WTC11 (cell line): ENCODE measurements around the gene TSPAN6.

Experiments
- CTCF ChIP-seq: fragments of 200-600 bp; IDR thresholded peaks from 2 replicates; pipeline ENCODE4 v1.8.0; 2022; ENCODE audit warnings: antibody characterized with exemption
- JUN ChIP-seq: sonication (generic); formaldehyde crosslinking; IDR thresholded peaks from 2 replicates; pipeline ENCODE4 v1.8.0; 2023; ENCODE audit warnings: mild to moderate bottlenecking, missing genetic modification reagents
- NFE2L1 ChIP-seq: sonication (generic); formaldehyde crosslinking; IDR thresholded peaks from 2 replicates; pipeline ENCODE4 v1.8.1; 2023; ENCODE audit warnings: missing genetic modification reagents
- NR3C1 ChIP-seq: sonication (generic); formaldehyde crosslinking; conservative IDR thresholded peaks from 2 replicates; pipeline ENCODE4 v1.8.1; 2023; ENCODE audit warnings: low read depth, mild to moderate bottlenecking, missing genetic modification reagents
- SP1 ChIP-seq: sonication (generic); formaldehyde crosslinking; conservative IDR thresholded peaks from 2 replicates; pipeline ENCODE4 v1.8.1; 2022; ENCODE audit warnings: missing genetic modification reagents
- ZBTB43 ChIP-seq: sonication (generic); formaldehyde crosslinking; IDR thresholded peaks from 2 replicates; pipeline ENCODE4 v1.8.1; 2023; ENCODE audit warnings: mild to moderate bottlenecking, missing genetic modification reagents
- ZNF121 ChIP-seq: sonication (generic); formaldehyde crosslinking; IDR thresholded peaks from 2 replicates; pipeline ENCODE4 v1.8.0; 2023; ENCODE audit warnings: missing genetic modification reagents
- ZNF138 ChIP-seq: sonication (generic); formaldehyde crosslinking; conservative IDR thresholded peaks from 2 replicates; pipeline ENCODE4 v1.8.1; 2022; ENCODE audit warnings: mild to moderate bottlenecking, moderate library complexity, missing genetic modification reagents
- ZNF416 ChIP-seq: fragments of 250-450 bp; sonication (Bioruptor Pico); IDR thresholded peaks from 2 replicates; pipeline ENCODE4 v1.9.0; 2021; ENCODE audit warnings: mild to moderate bottlenecking, inconsistent platforms

- TF ChIP-seq ZNF121 (CRISPR knock-in tag) (no peak), ZNF138 (CRISPR knock-in tag) (no peak), ZNF416 (no peak), CTCF (no peak), JUN (CRISPR knock-in tag) (no peak), NR3C1 (CRISPR knock-in tag) (no peak), NFE2L1 (no peak), ZBTB43 (CRISPR knock-in tag) (no peak), SP1 (CRISPR knock-in tag) (no peak)
Measured at GRCh38 chrX:100643956-100644860, 7.6 kb upstream of the TSPAN6 start, which contains the start of gene SRPX2.
